Peyer's patch (tissue), 4 donors: Measurements from ENCODE around the gene KDM8.

Experiments used
- POLR2A ChIP-seq, 2 donors: fragments of 450-650 bp; IDR thresholded peaks; one replicate each; pipeline ENCODE4 v1.5.1; 2017; ENCODE audit warnings: antibody characterized with exemption in 2 of 2, mild to moderate bottlenecking in 2 of 2, moderate library complexity in 2 of 2
- TF ChIP-seq, protein P1 (sequence below), 6 experiments: fragments of 450-650 bp in 4 of 6; fragments of 200-600 bp in 2 of 6; sonication (generic) in 1 of 6; IDR thresholded peaks; one replicate each; pipeline ENCODE4 v1.5.1; 2017 to 2019; ENCODE audit warnings: antibody characterized with exemption in 6 of 6, mild to moderate bottlenecking in 3 of 6, moderate library complexity in 1 of 6

DNA sequence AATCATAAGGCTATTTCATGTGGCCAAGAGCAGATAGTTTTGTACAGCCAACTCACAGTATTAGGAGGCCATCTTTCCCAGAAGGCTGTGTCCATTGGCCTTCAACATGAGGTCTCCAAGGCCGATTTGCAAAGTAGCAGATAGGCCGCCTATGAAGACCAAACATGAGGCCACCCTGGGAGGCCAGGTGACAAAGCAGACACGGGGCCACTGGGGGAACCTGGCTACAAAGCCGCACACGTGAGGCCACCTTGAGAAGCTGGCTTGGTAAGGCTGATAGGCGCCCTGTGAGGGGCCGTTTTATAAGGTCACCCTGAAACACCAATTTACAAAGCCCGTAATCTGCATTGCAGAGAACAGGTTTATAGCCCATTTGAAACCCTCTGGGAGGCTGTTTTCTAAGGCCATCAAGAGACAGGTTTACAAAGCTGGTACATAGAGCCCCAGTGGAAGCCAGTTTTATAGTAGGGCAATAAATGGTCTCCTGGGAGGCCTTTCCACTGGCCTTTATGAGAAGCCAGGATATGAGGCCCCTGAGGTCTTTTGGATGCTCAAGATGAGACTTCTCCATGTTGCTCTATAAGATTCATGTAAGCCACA lies 4.9 kb downstream of the KDM8 start:
- TF ChIP-seq POLR2A (IDR thresholded peaks at IDR 0.05), result no peak
- TF ChIP-seq, protein P1, sequence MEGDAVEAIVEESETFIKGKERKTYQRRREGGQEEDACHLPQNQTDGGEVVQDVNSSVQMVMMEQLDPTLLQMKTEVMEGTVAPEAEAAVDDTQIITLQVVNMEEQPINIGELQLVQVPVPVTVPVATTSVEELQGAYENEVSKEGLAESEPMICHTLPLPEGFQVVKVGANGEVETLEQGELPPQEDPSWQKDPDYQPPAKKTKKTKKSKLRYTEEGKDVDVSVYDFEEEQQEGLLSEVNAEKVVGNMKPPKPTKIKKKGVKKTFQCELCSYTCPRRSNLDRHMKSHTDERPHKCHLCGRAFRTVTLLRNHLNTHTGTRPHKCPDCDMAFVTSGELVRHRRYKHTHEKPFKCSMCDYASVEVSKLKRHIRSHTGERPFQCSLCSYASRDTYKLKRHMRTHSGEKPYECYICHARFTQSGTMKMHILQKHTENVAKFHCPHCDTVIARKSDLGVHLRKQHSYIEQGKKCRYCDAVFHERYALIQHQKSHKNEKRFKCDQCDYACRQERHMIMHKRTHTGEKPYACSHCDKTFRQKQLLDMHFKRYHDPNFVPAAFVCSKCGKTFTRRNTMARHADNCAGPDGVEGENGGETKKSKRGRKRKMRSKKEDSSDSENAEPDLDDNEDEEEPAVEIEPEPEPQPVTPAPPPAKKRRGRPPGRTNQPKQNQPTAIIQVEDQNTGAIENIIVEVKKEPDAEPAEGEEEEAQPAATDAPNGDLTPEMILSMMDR (IDR thresholded peaks at IDR 0.05), result no peak
